Uterus (tissue), 2 donors: ENCODE data around the gene BLMH.

Experiments used
- POLR2A ChIP-seq, 2 donors: fragments of 450-650 bp; IDR thresholded peaks; one replicate each; pipeline ENCODE4 v1.6.1; 2016; ENCODE audit warnings: antibody characterized with exemption in 2 of 2, mild to moderate bottlenecking in 1 of 2, moderate library complexity in 1 of 2
- TF ChIP-seq, protein P1 (sequence below), 4 experiments: fragments of 200-600 bp in 2 of 4; fragments of 450-650 bp in 2 of 4; sonication (generic) in 2 of 4; IDR thresholded peaks; one replicate each; pipeline ENCODE4 v1.5.1; 2016 to 2019; ENCODE audit warnings: antibody characterized with exemption in 4 of 4, mild to moderate bottlenecking in 2 of 4, moderate library complexity in 1 of 4

DNA sequence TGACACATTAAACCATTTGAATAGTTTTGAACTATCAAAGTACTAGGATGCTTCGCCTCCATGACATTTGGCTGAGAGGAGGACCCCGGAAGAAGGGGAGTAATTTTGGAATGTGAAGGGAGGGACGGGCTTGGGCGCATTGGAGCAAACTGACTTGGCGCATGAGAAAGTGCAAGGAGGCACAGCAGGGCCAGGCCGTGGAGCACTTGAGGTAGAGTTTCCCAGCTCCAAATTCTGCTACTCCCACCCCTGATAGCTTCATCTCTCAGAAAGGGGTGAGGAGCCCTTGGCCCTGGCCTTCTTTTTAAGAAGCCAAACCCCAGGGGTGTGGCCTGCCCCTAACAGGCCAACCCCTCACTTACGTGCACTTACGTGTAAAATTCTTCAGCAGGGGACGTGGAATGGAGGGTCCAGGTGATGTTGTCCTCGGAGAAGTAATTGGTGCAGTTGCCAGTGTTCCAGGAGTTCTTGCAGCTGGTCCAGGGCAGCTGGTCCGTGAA lies 73.9 kb downstream of the BLMH start:
- TF ChIP-seq, protein P1, sequence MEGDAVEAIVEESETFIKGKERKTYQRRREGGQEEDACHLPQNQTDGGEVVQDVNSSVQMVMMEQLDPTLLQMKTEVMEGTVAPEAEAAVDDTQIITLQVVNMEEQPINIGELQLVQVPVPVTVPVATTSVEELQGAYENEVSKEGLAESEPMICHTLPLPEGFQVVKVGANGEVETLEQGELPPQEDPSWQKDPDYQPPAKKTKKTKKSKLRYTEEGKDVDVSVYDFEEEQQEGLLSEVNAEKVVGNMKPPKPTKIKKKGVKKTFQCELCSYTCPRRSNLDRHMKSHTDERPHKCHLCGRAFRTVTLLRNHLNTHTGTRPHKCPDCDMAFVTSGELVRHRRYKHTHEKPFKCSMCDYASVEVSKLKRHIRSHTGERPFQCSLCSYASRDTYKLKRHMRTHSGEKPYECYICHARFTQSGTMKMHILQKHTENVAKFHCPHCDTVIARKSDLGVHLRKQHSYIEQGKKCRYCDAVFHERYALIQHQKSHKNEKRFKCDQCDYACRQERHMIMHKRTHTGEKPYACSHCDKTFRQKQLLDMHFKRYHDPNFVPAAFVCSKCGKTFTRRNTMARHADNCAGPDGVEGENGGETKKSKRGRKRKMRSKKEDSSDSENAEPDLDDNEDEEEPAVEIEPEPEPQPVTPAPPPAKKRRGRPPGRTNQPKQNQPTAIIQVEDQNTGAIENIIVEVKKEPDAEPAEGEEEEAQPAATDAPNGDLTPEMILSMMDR (IDR thresholded peaks at IDR 0.05): no peak
- TF ChIP-seq POLR2A (IDR thresholded peaks at IDR 0.05): no peak
